K562 (cell line): ENCODE results near the gene ZNF467. TPM values are rescaled to one million over a fixed set of nuclear protein-coding genes. Genes with fewer than 3 reads are reported as not detected.

Experiments
- BRD4 ChIP-seq: fragments of 200-600 bp; sonication (generic); IDR thresholded peaks from 2 replicates; pipeline ENCODE4 v1.6.1; 2017; ENCODE audit warnings: inconsistent platforms
- BRD9 ChIP-seq: fragments of 450-650 bp; IDR thresholded peaks from 2 replicates; pipeline ENCODE4 v1.6.1; 2018; ENCODE audit warnings: low read depth; ENCODE audit not compliant: partially characterized antibody
- CBFA2T3 ChIP-seq: fragments of 450-650 bp; IDR thresholded peaks from 2 replicates; pipeline ENCODE4 v1.6.1; 2017
- CTBP1 ChIP-seq: fragments of 450-650 bp; IDR thresholded peaks from 2 replicates; pipeline ENCODE4 v1.6.1; 2016; ENCODE audit warnings: borderline replicate concordance
- DNMT1 ChIP-seq: fragments of 450-650 bp; IDR thresholded peaks from 2 replicates; pipeline ENCODE4 v1.6.1; 2016; ENCODE audit warnings: antibody characterized with exemption, mild to moderate bottlenecking
- E2F4 ChIP-seq: sonication (generic); formaldehyde crosslinking; IDR thresholded peaks from 2 replicates; pipeline ENCODE4 v1.8.0; 2022; ENCODE audit warnings: mild to moderate bottlenecking, low read depth, missing genetic modification reagents
- ETV1 ChIP-seq: fragments of 450-650 bp; conservative IDR thresholded peaks from 2 replicates; pipeline ENCODE4 v1.6.1; 2016; ENCODE audit warnings: missing genetic modification characterization, control low read depth, low read depth, missing compliant biosample characterization
- HBP1 ChIP-seq: fragments of 450-650 bp; formaldehyde crosslinking; IDR thresholded peaks from 2 replicates; pipeline ENCODE4 v1.4.0; 2022; ENCODE audit warnings: missing genetic modification characterization
- KDM4B ChIP-seq, 2 experiments: fragments of 450-650 bp in 1 of 2; sonication (generic) in 1 of 2; IDR thresholded peaks; 2 replicates each; pipeline ENCODE4 v1.6.1; 2016 to 2017; ENCODE audit warnings: borderline replicate concordance in 2 of 2, antibody characterized with exemption in 1 of 2, low read depth in 1 of 2, mild to moderate bottlenecking in 1 of 2
- MEF2A ChIP-seq: IDR thresholded peaks from 2 replicates; pipeline ENCODE4 v1.6.1; 2011; ENCODE audit warnings: low read depth, mild to moderate bottlenecking, low read length, moderate library complexity; ENCODE audit not compliant: control insufficient read depth
- PBX2 ChIP-seq, 2 experiments: IDR thresholded peaks in 1 of 2; conservative IDR thresholded peaks in 1 of 2; 2 replicates each; pipeline ENCODE4 v1.6.1; 2016; ENCODE audit warnings: low read depth in 2 of 2, mild to moderate bottlenecking in 1 of 2, missing compliant biosample characterization in 1 of 2, missing genetic modification characterization in 1 of 2, moderate library complexity in 1 of 2
- PCBP2 ChIP-seq: fragments of 200-400 bp; formaldehyde crosslinking; IDR thresholded peaks from 2 replicates; pipeline ENCODE4 v1.6.1; 2018; ENCODE audit warnings: low read length, low read depth, mild to moderate bottlenecking, moderate library complexity; ENCODE audit not compliant: poor library complexity, severe bottlenecking
- PHF8 ChIP-seq: fragments of 200-600 bp; sonication (generic); IDR thresholded peaks from 2 replicates; pipeline ENCODE4 v1.6.1; 2012; ENCODE audit warnings: mixed run types, mild to moderate bottlenecking, inconsistent platforms, low read length, moderate library complexity, borderline replicate concordance
- SMARCA4 ChIP-seq: fragments of 450-650 bp; IDR thresholded peaks from 2 replicates; pipeline ENCODE4 v1.6.1; 2016
- SMARCB1 ChIP-seq: IDR thresholded peaks from 2 replicates; pipeline ENCODE4 v1.6.1; 2011; ENCODE audit warnings: improper control_type of control experiment, low read depth; ENCODE audit not compliant: insufficient read length
- SRF ChIP-seq, 2 experiments: fragments of 250-450, 450-650 bp in 1 of 2; sonication (Bioruptor Pico) in 1 of 2; sonication (generic) in 1 of 2; formaldehyde crosslinking; IDR thresholded peaks; 2 replicates each; pipeline versions ENCODE4 v1.5.0 to v1.5.1; 2020 to 2022; ENCODE audit warnings: mild to moderate bottlenecking in 1 of 2, missing genetic modification reagents in 1 of 2
- XRCC5 ChIP-seq: fragments of 200-400 bp; formaldehyde crosslinking; IDR thresholded peaks from 2 replicates; pipeline ENCODE4 v1.6.1; 2017; ENCODE audit warnings: low read depth, mild to moderate bottlenecking, low read length
- ZNF232 ChIP-seq: sonication (generic); formaldehyde crosslinking; IDR thresholded peaks from 2 replicates; pipeline ENCODE4 v1.8.0; 2022; ENCODE audit warnings: mild to moderate bottlenecking, missing genetic modification reagents
- ZNF274 ChIP-seq: IDR thresholded peaks from 2 replicates; pipeline ENCODE4 v1.6.1; 2011; ENCODE audit warnings: low read depth, mild to moderate bottlenecking, low read length, moderate library complexity, borderline replicate concordance
- ZNF324 ChIP-seq: fragments of 250-450 bp; sonication (Bioruptor Pico); IDR thresholded peaks from 2 replicates; pipeline ENCODE4 v1.4.0; 2020; ENCODE audit warnings: mild to moderate bottlenecking
- polyA plus RNA-seq, 8 experiments: library from polyadenylated mRNA; depleted of rRNA in 4 of 8; stranded (reverse) in 5 of 8; unstranded in 3 of 8; fragments of >200 nt; fragmentation: Nextera tagmentation in 2 of 8; fragmentation: Illumina TruSeq in 1 of 8; extraction: Ambion mirVana in 2 of 8; extraction: Trizol in 1 of 8; gene quantifications; 2 replicates each; pipeline versions ENCODE4 v1.2.1 to v1.2.3, GENCODE V29; 2011 to 2014; ENCODE audit warnings: inconsistent platforms in 1 of 8, missing spikeins in 1 of 8
- total RNA-seq, 7 experiments: library from RNA; depleted of rRNA in 6 of 7; stranded (reverse); fragments of >200 nt in 6 of 7; fragmentation: Illumina TruSeq in 2 of 7; extraction: Trizol in 2 of 7; gene quantifications; 2 replicates each; pipeline versions ENCODE4 v1.2.1 to v1.2.3, GENCODE V29; 2011 to 2021; ENCODE audit warnings: low replicate concordance in 1 of 7

ZNF467 gene
- total and polyA plus RNA-seq, 9 of the 15 experiments (the other 6 are each of a cell fraction or from before 2014, with no cell fraction given), result 0.32 to 14.2 (median 1.7) TPM

- peak; percentile 32; the same call in 1 of the 2 replicates for TF ChIP-seq PBX2 (CRISPR knock-in tag; IDR thresholded peaks at IDR 0.05; ENCODE audit: low read depth)
- TF ChIP-seq PBX2 (tag; conservative IDR thresholded peaks at IDR 0.05; ENCODE audit: low read depth), result peak; percentile 40; the same call in 1 of the 2 replicates
- peak in 1 of 2 experiments; percentile 30; a peak in 1 of 4 replicates for TF ChIP-seq KDM4B (IDR thresholded peaks at IDR 0.05; ENCODE audit: borderline replicate concordance in 2 of 2, low read depth in 1 of 2)
- TF ChIP-seq ZNF324 (CRISPR knock-in tag), result no peak
- no peak for TF ChIP-seq HBP1 (CRISPR knock-in tag)
- no peak for TF ChIP-seq ZNF232
- TF ChIP-seq ZNF274, result no peak
- TF ChIP-seq CTBP1, result peak; percentile 42; the same call in 1 of the 2 replicates
- peak; percentile 51; the same call in 1 of the 2 replicates for TF ChIP-seq SMARCA4
- TF ChIP-seq SMARCB1, result no peak
- TF ChIP-seq BRD4, result no peak
- peak; percentile 14; the same call in 1 of the 2 replicates for TF ChIP-seq CBFA2T3
- TF ChIP-seq E2F4 (CRISPR knock-in tag), result no peak
- TF ChIP-seq PHF8, result no peak
- TF ChIP-seq PCBP2, result no peak
- TF ChIP-seq XRCC5, result no peak
- no peak for TF ChIP-seq MEF2A
- peak; percentile 98 for TF ChIP-seq ETV1 (tag)
- TF ChIP-seq DNMT1, result no peak
- no peak for TF ChIP-seq BRD9
- TF ChIP-seq SRF (CRISPR knock-in tag; IDR thresholded peaks at IDR 0.05), result no peak
These were observed 2.9 kb upstream of the ZNF467 start (continued) for GRCh38 chr7:149776289-149776688.
